HG02610 (cell line): ENCODE data around the gene RHOU.
"Not testable (repeated sequence)": the region's sequence is repeated elsewhere in the genome, so short reads cannot be mapped to it uniquely, and the experiment has no call there.

Experiments used
- ATAC-seq: cut with Tn5 transposase; IDR thresholded peaks from one replicate; pipeline ENCODE4 v1.9.1; 2021; ENCODE audit warnings: mild to moderate bottlenecking, moderate library complexity; ENCODE audit not compliant: unreplicated experiment

RHOU gene

GRCh38 chr1:228755800-228756199 is 20.5 kb downstream of the RHOU start:
- ATAC-seq: no peak

- ATAC-seq: no peak
Measured at GRCh38 chr1:228756457-228756856, 21.2 kb downstream of the RHOU start.

- no peak for ATAC-seq
Measured at GRCh38 chr1:228758447-228758846, 23.2 kb downstream of the RHOU start.

- ATAC-seq: no peak
Measured at GRCh38 chr1:228760979-228761378, 25.7 kb downstream of the RHOU start.

- ATAC-seq: no peak
Measured at GRCh38 chr1:228763561-228763960, 28.3 kb downstream of the RHOU start.

- no peak for ATAC-seq
Measured at GRCh38 chr1:228765168-228765946, 30.1 kb downstream of the RHOU start.

- no peak for ATAC-seq
Measured at GRCh38 chr1:228766788-228767187, 31.5 kb downstream of the RHOU start.

- ATAC-seq: no peak
Measured at GRCh38 chr1:228767636-228768354, 32.5 kb downstream of the RHOU start.

GRCh38 chr1:228768355-228769000 is 33.2 kb downstream of the RHOU start:
- ATAC-seq: no peak

GRCh38 chr1:228770779-228771223 is 35.5 kb downstream of the RHOU start:
- no peak for ATAC-seq

- ATAC-seq: no peak
Measured at GRCh38 chr1:228772516-228773212, 37.4 kb downstream of the RHOU start.

- not testable (repeated sequence) for ATAC-seq
Measured at GRCh38 chr1:228775946-228776345, 40.7 kb downstream of the RHOU start.

GRCh38 chr1:228776449-228776848 is 41.2 kb downstream of the RHOU start:
- ATAC-seq: no peak

GRCh38 chr1:228777236-228777635 is 42.0 kb downstream of the RHOU start:
- no peak for ATAC-seq

- no peak for ATAC-seq
Measured at GRCh38 chr1:228778026-228778425, 42.7 kb downstream of the RHOU start.

GRCh38 chr1:228778466-228778865 is 43.2 kb downstream of the RHOU start:
- ATAC-seq: no peak

GRCh38 chr1:228778961-228779360 is 43.7 kb downstream of the RHOU start:
- no peak for ATAC-seq

GRCh38 chr1:228781161-228781808 is 46.0 kb downstream of the RHOU start:
- ATAC-seq: no peak

- no peak for ATAC-seq
Measured at GRCh38 chr1:228781809-228782661, 46.8 kb downstream of the RHOU start.
